GM12874 (cell line): ENCODE data around the gene SELENOH.

Experiments
- CTCF ChIP-seq: IDR thresholded peaks from 2 replicates; pipeline ENCODE4 v1.5.1; 2011; ENCODE audit warnings: low read depth, mild to moderate bottlenecking, control low read depth, low read length, moderate library complexity; ENCODE audit not compliant: insufficient read depth

SELENOH gene

GRCh38 chr11:57741132-57742086 lies at the start of gene SELENOH:
Gene SELENOH (plus strand): TSS chr11:57741491. CDS start chr11:57741596, 105 bp downstream.
- no peak for TF ChIP-seq CTCF

GRCh38 chr11:57698843-57699365 lies 42.4 kb upstream of the SELENOH start:
- TF ChIP-seq CTCF, result no peak

- no peak for TF ChIP-seq CTCF
These were observed 41.5 kb upstream of the SELENOH start for GRCh38 chr11:57699813-57700212.

GRCh38 chr11:57700425-57700824 lies 40.9 kb upstream of the SELENOH start:
- no peak for TF ChIP-seq CTCF

- TF ChIP-seq CTCF, result no peak
These were observed 38.0 kb upstream of the SELENOH start for GRCh38 chr11:57703341-57703740.

- no peak for TF ChIP-seq CTCF
These were observed 36.4 kb upstream of the SELENOH start for GRCh38 chr11:57704932-57705331.

- TF ChIP-seq CTCF, result no peak
These were observed 31.4 kb upstream of the SELENOH start for GRCh38 chr11:57709802-57710367.
